ENCODE measurements around the gene AMACR.
"Not testable (repeated sequence)": the region's sequence is repeated elsewhere in the genome, so short reads cannot be mapped to it uniquely, and the experiment has no call there.

AMACR gene

DNA sequence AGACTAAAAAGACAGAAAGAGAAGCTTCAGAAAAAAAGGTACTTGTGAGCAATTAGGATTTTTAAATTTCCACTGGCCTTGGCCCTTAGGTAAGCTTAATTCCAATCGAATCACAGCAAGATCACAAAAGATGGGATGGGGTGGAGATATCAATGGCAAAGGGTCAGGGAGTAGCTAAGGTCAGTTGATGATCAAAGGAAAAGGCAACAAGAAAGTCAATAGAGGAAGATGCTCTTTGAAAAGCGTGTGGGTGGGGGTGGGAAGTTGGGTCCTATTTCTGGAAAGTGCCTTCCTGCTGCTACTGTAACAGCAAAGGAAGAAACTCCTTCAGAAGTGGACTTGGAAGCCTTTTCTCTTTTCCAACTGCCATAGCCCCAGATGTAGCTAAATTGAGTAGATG is 27.9 kb upstream of the AMACR start:
- DNase-seq: no peak

DNA sequence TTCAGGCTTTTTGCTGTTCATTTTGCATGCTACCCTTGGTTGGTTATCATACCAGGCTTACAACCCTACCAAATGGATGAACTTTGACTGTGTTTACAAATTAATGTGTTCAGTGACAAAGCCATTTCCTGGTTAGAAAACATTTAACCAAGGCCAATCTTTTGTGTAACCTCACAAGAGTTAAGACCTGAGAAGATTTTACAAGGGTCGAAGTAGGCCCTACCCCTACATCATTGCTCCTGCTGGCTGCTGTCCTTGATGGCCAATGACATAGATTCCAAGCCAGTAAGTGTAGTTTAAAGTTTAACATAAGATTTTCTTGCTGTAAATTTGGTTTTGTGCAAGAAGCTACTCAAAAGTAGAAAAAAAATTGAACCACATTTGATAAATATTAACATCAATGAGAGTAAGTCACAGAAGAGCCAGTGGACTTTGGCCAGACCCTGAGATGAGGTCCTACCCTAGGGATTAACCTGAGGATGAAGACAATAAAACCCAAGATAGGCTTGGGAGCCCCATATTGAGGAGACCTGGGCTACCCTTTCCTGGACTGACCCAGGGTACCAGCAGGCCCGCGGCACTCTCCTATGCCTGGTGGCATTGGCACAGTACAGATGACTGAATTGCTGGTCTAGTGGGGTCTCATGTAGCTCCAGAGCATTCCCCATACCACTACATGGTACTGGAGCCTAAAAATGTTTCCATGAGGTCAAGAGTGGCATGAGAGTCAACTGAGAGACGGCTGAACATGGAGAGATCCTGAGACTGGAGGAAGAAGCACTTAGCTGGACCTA is 26.9 kb upstream of the AMACR start:
- DNase-seq: no peak

DNA sequence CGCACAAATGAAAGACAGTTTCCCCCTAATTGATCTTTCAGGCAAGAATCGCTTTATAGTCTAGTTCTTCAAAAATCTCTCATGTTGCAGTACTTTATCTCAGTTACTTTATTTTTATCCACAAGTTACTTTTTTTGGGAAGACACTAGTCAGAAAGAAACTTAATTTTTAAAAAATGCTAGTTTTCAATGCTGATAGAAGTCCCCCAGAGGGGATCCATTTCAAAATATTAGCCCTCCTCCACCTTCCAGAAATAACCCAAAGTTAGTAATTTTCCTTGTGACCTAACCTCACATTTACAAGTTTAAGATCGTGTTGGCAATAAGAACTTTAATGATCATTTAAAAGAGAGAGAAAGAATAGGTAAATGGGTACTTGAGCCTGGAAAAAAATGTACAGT is 24.1 kb upstream of the AMACR start:
- no peak for DNase-seq

DNA sequence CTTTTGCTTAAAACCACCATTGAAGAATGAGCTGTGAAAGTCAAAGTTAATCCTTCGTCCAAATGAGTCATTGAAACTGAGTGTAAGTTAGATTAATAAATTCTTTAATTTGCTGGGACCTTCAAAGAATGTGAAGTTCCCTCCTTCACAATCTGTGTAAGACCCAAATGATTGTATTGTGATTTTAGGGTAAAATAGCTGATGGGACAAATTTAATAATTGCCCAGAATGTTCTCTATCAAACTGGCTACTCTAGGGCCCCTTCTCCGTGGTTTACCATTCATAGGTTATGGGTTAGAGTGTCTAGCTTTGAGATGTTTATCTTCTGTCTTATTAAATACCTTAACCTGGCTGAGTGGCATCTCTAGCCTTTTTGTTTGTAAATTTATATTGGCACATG is 23.3 kb upstream of the AMACR start:
- no peak for DNase-seq

DNA sequence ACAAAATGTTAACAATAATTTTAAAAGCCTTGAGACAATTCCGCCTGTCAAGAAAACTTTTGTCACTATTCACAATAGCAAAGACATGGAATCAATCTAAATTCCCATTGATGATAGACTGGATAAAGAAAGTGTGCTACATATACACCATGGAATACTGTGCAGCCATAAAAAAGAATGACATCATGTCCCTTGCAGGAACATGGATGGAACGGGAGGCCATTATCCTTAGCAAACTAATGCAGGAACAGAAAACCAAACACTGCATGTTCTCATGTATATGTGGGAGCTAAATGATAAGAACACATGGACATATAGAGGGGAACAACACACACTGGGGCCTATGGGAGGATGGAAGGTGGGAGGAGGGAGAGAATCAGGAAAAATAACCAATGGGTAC is 22.7 kb upstream of the AMACR start:
- not testable (repeated sequence) for DNase-seq

DNA sequence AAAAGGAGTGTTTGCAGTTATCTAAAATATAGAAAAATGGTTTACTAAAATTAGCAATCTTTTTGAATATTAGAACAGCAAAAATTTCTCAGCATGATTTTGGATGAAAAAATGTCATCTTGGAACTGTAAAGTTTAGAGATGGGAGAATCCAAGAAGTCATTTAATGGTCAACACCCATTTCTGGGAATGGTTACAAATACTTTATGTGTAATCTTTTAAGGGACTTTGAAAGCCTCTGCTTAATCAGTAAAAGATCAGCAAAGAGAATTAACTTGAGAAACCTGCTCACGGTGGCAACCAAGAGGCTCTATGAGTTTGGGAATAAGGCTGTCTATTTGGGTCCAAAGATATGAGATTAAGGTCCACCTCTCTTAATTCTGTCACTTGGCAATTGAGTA is 22.2 kb upstream of the AMACR start:
- DNase-seq: no peak

DNA sequence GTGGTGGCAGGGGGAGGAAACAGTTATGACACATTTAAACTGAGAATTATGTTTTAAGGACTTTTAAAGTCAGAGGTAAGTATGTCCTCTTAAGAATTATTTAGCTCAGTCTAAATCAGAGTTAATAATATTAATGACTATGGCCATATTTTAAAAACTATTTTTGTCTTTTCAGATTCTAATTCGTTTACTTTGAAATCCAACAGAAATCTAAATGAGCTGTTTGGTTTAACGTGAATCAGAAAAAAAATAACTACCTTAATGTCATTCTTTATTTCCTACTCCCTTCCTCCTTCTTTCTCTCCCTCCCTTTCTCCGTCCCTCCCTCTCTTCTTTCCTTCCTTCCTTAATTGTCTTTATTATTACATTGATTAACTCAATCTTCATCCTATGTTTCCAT is 20.5 kb upstream of the AMACR start:
- no peak for DNase-seq

DNA sequence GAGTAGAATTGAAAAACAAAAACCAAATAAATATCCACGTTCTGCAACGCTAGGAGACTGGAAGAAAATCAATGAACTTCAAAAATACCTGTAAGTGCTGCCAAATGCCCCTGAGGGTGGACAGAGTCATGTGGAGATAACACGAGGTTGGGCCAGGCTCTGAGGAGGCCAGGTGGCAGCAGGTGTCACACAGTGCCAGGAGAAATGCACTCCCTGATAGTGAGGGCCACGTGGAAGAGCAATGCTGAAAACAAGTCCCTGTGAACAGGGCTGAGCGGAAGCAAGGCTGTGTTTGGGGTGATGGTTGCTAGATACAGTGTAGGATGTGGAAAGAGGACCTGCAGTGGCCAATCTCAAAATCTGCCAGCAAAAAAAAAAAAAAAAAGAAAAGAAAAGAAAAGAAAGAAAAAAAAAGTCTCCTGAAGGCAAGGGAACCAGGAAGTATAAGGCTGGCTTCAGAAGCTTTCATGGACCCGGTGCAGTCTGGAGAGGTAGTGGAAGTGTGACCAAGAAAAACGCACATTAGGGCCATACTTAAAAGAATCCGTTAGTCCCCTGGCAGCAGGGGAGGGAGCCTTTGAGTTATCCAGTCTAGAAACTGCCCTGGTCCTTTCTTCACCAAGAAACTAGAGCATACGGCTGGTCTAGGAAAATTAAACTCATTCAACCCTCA is 18.4 kb upstream of the AMACR start:
- no peak for DNase-seq

DNA sequence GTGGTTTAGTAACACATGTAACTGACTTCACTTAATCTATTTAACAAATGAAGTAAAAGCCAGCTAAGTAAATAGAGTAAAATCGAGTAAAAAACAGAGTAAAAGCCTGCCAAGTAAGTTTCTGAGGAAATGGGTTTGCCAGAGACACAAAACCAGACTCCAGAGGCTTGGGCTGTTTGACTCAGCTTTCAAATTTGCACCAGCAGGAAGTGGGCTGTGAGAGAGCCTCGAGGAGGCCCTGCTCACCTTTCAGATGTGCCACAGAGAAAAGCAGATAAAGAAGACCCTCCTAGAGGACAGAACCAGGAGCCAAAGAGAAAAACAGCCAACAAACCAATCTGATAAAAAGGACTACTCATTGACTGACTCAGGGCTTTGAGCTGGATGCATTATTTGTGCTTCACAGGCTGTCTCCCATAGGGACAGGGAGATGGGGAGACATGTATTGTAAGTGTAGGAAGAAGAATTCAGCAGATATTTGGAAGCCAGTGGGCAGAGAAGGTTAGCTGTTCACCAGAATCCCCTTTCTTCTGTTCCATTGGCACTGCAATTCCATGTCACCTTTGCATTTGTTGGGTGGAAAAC is 14.4 kb upstream of the AMACR start:
- DNase-seq: peak; percentile 21

DNA sequence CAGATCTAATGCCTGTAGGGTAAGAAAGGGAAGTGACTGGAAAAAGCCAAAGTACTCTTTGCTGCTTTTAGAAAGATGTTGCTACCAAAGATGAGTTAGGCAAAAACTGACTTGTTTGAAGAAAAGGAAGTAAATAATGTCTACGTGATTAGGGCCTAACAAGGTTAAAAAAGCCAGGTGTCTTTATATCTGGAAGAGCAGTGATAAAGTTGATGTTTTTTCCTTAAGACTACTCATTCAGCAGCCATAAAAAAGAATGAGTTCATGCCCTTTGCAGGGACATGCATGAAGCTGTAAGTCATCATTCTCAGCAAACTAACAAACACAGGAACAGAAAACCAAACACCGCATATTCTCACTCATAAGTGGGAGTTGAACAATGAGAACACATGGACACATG is 13.5 kb upstream of the AMACR start:
- DNase-seq: no peak

DNA sequence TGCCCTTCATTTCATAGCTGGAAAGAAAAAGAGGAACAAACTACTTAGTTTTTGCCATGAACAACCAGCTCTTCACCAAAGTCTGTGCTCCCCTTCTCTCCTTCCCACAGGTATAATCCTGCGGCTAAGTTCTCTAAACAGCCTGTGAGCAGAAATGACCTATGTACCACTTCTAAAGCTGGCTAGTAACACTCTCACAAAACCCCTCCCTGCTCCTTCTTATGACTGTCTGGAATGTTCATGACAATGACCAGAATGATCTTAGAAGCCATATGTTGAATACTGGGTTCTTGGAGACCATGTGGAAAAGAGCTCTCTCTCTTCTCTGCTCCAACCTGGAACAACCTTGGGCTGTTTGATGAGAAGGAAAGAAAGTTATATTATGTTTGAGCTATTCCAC is 12.9 kb upstream of the AMACR start:
- DNase-seq: no peak

DNA sequence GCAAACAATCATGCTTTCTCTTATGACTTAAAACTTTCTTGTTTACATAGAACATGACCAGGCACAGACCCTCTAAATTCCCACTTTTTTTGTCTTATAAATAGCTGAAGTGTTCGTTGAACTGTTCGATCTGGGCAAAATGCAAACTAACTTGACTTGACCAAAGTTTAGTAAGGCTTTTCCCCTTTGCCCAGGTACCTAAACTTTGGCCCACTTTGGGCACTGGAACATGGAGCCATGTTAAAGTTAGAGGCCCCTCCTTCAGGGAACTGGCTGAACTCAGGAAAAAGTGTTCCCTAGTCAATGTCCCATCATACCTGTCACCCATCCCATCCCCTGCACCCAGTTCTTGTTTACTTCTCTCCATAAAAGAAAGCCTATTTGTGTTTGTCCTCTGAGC is 9.4 kb upstream of the AMACR start:
- DNase-seq: no peak

DNA sequence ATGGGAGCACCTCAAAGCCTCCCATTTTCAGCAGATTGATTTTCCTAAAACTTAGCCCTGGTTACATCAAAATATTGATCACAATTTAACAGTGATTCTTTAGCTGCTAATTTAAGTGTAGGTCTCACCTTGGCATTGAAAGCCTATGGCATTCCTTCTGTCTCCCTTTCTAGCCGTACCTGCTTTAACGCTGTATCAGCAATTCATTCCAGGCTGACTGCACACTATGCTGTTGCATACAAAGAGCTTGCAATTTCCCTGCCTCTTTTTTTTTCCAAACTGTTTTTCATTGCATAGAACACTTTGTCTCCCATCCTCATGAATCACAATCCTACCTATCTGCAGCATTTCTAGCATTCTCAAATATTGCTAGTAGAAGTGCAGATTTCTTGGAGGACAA is 8.9 kb upstream of the AMACR start:
- DNase-seq: no peak

DNA sequence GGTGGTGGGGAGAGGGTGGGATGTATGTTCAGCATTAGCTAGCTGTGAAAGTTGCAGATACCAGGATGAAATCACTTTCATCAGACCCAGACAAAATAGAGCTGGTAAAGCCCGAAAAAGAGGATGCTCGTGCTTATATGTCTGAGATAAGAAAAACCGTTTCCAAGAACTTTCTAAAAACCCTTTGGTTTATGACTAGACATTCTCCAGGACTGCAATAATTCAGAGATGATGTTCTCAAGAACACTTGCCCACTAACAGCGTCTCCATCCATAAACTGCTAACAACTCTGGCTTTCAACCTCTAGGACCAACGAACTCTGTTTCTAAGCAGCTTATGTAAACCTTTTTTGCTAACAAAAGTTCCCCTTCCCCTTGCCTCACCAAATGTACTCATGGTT is 8.4 kb upstream of the AMACR start:
- no peak for DNase-seq

DNA sequence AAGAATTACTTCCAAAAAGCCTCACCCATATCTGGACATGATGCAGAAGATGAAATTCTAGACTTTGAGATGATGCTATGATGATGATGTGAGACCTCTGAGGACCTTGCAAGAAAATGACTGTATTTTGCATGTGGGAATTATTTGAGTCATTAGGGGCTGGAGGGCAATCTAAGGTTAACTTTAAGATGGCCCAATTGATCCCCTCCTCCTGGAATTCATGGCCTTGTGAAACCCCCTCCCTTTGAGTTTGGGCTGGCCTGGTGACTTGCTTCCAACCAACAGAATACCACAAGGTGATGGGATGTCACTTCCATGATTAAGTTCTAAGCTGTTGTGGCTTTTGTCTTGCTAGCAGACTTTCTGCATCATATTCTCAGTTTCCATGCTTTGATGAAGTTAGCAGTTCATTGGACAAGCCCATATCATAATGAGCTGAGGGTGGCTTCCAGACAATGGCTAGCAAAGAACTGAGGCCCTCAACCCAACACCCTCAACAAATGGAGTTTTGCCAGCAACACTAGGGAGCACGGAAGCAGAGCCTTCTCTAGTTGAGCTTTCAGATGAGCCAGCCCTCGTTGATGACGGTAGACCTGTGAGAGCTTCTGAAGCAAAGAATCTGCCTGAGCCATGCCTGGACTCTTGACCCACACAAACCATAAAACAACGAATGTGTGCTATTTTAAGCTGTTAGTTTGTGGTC is 7.4 kb upstream of the AMACR start:
- DNase-seq: no peak

DNA sequence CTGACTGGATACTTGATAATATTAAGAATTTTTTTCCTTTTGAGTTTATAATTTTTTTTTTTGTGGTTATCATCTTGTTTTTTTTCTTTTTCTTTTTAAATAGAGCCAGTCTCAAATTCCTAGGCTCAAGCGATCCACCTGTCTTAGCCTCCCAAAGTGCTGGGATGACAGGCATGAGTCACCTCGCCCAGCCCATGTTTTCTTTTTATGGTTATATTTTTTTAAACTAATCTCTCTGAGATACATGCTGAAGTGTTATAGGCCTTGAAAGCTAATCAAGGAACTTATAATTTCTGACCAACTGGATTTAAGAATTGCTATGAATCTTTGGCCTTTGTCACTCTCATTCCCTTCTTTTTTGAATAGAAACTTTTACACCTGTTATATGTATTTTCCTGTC is 6.8 kb upstream of the AMACR start:
- no peak for DNase-seq

DNA sequence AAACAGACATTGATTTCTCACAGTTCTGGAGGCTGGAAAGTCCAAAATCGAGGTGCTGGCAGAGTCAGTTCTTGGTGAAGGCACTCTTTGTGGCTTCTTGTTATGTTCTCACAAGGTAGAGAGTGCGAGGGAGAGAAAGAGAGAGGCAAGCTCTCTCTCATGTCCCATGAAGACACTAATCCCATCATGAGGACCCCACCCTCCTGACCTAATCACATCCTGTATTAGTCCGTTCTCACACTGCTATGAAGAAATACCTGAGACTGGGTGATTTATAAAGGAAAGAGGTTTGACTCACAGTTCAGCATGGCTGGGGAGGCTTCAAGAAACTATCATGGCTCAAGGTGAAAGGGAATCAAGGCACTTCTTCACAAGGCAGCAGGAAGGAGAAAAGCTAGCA is 5.7 kb upstream of the AMACR start:
- DNase-seq: no peak

DNA sequence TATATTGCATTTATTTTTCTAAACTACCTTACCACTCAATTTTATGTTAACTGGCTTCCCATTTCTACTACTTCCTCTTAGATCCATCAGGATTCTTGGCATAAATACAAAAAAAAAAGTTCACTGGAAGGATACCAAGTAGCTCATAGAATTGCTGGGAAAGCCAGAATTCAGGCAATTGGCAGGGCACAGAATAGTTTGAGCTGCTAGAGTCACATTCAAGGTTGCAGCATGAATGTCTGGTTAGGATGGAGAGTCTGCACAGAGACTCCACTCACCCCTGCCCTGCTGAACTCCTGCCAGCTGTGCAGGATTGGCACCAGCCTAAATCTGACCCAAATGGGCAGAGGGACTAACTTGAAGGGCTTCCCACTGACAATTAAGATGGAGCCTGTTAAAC is 4.9 kb upstream of the AMACR start:
- no peak for DNase-seq

DNA sequence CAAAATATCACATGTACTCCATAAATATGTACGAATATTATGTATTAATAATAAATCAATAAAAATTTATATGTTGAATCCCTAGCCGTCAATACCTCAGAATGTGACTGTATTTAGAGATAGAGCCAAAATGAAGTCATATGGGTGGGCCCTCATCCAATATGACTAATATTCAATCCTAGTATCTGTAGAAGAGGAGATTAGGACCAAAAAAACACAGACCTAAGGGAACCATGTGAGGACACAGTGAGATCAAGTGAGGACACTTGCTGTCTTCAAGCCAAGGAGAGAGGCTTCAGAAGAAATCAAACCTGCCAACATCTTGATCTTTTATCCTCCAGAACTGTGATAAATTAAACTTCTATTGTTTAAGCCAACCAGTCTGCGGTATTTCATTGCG is 3.7 kb upstream of the AMACR start:
- DNase-seq: no peak

DNA sequence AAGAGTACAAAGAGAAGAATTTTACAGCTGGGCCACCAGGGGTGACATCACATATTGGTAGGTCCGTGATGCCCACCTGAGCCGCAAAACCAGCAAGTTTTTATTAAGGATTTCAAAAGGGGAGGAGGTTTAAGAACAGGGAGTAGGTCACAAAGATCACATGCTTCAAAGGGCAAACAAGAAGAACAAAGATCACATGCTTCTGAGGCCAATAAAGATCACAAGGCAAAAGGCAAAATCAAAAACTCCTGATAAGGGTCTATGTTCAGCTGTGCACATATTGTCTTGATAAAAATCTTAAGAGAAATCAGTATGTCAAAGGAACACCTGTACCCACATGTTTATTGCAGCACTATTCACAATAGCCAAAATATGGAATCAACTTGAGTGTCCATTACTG is 2.3 kb upstream of the AMACR start:
- not testable (repeated sequence) for DNase-seq

DNA sequence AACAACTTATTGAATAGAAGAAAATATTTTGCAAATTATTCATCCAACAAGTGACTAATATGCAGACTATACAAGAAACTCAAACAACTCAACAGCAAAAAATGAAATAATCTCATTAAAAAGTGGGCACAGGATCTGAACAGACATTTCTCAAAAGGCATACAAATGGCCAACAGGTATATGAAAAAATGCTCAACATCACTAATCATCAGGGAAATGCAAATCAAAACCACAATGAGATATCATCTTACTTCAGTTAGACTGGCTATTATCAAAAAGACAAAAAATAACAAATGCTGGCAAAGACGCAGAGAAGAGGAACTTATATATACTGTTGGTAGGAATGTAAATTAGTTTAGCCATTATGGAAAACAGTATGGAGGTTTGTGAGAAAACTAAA is 1.8 kb upstream of the AMACR start:
- no peak for DNase-seq

DNA sequence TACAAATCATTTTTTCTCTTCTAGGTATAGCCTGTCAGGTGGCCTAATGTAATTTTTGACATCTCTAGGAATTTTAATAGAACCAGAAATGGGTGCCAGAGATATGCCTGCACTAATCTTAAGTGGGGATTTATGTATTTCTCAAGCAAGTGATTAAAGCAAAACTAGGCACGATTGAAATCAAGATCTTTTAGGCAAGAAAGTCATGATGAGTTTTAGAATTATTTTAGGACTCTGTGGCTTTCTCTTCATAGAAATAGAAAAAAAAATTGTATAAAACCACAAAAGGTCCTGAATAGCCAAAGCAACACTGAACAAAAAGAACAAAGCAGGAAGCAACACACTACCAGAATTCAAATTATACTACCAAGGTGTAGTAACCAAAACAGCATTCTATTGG is 952 bp upstream of the AMACR start:
- DNase-seq: no peak

DNA sequence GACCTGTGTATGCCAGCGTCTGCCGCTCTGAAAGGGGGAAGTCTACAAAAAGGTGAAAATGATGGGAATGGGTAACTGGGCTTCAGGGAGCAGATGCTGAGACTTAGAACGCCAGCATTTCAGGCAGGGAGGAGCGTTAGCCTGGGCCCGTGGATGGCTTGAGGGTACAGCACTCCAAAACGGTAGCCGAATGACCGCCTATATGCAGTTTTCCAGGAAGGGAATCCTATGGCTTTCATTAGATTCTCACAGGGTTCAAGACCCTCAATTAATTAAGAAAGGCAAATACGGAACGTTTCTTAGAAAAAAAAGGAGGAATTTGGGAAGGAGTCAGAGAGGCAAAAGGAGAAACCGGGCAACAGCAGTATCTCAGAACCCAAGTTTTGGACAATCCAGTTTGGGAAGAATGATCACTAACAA is 639 bp downstream of the AMACR start:
- DNase-seq: no peak

DNA sequence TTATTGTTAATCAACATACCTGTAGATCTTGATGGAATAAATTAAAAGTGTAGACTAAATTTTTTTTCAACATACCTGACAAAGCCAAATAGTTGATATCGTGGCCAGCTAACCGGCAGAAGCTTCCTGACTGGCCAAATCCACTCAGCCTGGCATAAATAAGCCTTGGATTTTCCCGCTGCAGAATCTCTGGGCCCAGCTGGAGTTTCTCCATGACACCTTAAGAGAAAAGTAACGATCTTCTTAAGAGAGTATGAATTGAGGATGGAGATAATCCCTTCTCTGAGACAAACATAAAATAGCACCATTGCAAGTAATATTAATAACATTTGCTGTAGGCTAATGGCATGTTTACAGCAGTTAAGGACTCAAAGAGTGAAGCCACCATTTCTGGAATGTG is 2.2 kb downstream of the AMACR start:
- DNase-seq: no peak
